Activated T-helper 9 cell treated with anti-CD3 and anti-CD28 coated beads, Interleukin-2, amount 50 U/mL, for 16 hours (primary cell): ENCODE results near the gene EXOC4.

ENCODE experiments used
- DNase-seq: peaks from one replicate; pipeline ENCODE4 v3.0.0-alpha.2; 2020; ENCODE audit warnings: low read depth

EXOC4 gene

GRCh38 chr7:133431134-133431724, 178.4 kb downstream of the EXOC4 start:
- DNase-seq = no peak

- DNase-seq = no peak
Observed at GRCh38 chr7:133433165-133433812, 180.4 kb downstream of the EXOC4 start.

GRCh38 chr7:133434246-133434865, 181.5 kb downstream of the EXOC4 start:
- no peak for DNase-seq

GRCh38 chr7:133436014-133436428, 183.1 kb downstream of the EXOC4 start:
- DNase-seq = no peak

- no peak for DNase-seq
Observed at GRCh38 chr7:133437544-133437943, 184.7 kb downstream of the EXOC4 start.

GRCh38 chr7:133442818-133443217, 189.9 kb downstream of the EXOC4 start:
- DNase-seq = no peak

GRCh38 chr7:133445617-133446016, 192.7 kb downstream of the EXOC4 start:
- DNase-seq = no peak

- no peak for DNase-seq
Observed at GRCh38 chr7:133448012-133448411, 195.1 kb downstream of the EXOC4 start.

- DNase-seq = no peak
Observed at GRCh38 chr7:133452577-133452976, 199.7 kb downstream of the EXOC4 start.

GRCh38 chr7:133458688-133459087, 205.8 kb downstream of the EXOC4 start:
- no peak for DNase-seq

GRCh38 chr7:133461421-133461820, 208.5 kb downstream of the EXOC4 start:
- DNase-seq = no peak

- no peak for DNase-seq
Observed at GRCh38 chr7:133475655-133476054, 222.8 kb downstream of the EXOC4 start.

- DNase-seq = no peak
Observed at GRCh38 chr7:133477791-133478190, 224.9 kb downstream of the EXOC4 start.

GRCh38 chr7:133478591-133479135, 225.8 kb downstream of the EXOC4 start:
- DNase-seq = no peak

GRCh38 chr7:133479456-133480065, 226.7 kb downstream of the EXOC4 start:
- no peak for DNase-seq

GRCh38 chr7:133480868-133481267, 228.0 kb downstream of the EXOC4 start:
- no peak for DNase-seq

GRCh38 chr7:133481676-133482075, 228.8 kb downstream of the EXOC4 start:
- no peak for DNase-seq

- no peak for DNase-seq
Observed at GRCh38 chr7:133482599-133482998, 229.7 kb downstream of the EXOC4 start.

- DNase-seq = no peak
Observed at GRCh38 chr7:133484086-133484485, 231.2 kb downstream of the EXOC4 start.

- DNase-seq = no peak
Observed at GRCh38 chr7:133489906-133490305, 237.0 kb downstream of the EXOC4 start.

GRCh38 chr7:133491201-133491691, 238.4 kb downstream of the EXOC4 start:
- no peak for DNase-seq

GRCh38 chr7:133491846-133492652, 239.2 kb downstream of the EXOC4 start:
- no peak for DNase-seq
